GM19035 (cell line): ENCODE results near the gene MTM1.
A peak's percentile ranks its signal among the peaks of the same experiment; 100 is the strongest.

ENCODE experiments used
- ATAC-seq: cut with Tn5 transposase; IDR thresholded peaks from one replicate; pipeline ENCODE4 v1.9.1; 2021; ENCODE audit not compliant: unreplicated experiment

MTM1 gene

GRCh38 chrX:150655788-150656187 is 87.4 kb downstream of the MTM1 start:
- no peak for ATAC-seq

- no peak for ATAC-seq
These were observed 94.7 kb downstream of the MTM1 start for GRCh38 chrX:150663073-150663472.

GRCh38 chrX:150664290-150664689 is 95.9 kb downstream of the MTM1 start:
- no peak for ATAC-seq

GRCh38 chrX:150676221-150676620 is 107.8 kb downstream of the MTM1 start:
- ATAC-seq, result no peak

- ATAC-seq, result no peak
These were observed 112.6 kb downstream of the MTM1 start for GRCh38 chrX:150680974-150681373.

- ATAC-seq, result no peak
These were observed 114.7 kb downstream of the MTM1 start for GRCh38 chrX:150683112-150683511.

- ATAC-seq, result no peak
These were observed 115.2 kb downstream of the MTM1 start for GRCh38 chrX:150683536-150684146.

GRCh38 chrX:150688911-150689451 is 120.6 kb downstream of the MTM1 start:
- no peak for ATAC-seq

GRCh38 chrX:150690126-150690525 is 121.7 kb downstream of the MTM1 start:
- no peak for ATAC-seq

- ATAC-seq, result no peak
These were observed 123.9 kb downstream of the MTM1 start for GRCh38 chrX:150692296-150692695.

GRCh38 chrX:150692831-150693724 is 124.7 kb downstream of the MTM1 start, which contains the start of gene MTMR1:
Gene MTMR1, plus strand, starts transcription at chrX:150693396. Its CDS starts 135 bp downstream, at chrX:150693531.
- peak; percentile 53 for ATAC-seq

GRCh38 chrX:150693725-150694574 is 125.5 kb downstream of the MTM1 start:
- peak; percentile 74 for ATAC-seq

GRCh38 chrX:150694738-150695410 is 126.5 kb downstream of the MTM1 start:
- no peak for ATAC-seq

- ATAC-seq, result no peak
These were observed 127.9 kb downstream of the MTM1 start for GRCh38 chrX:150696331-150696730.

- ATAC-seq, result no peak
These were observed 128.4 kb downstream of the MTM1 start for GRCh38 chrX:150696866-150697265.

- ATAC-seq, result no peak
These were observed 129.2 kb downstream of the MTM1 start for GRCh38 chrX:150697641-150698040.

- ATAC-seq, result no peak
These were observed 130.6 kb downstream of the MTM1 start for GRCh38 chrX:150698981-150699380.

- ATAC-seq, result no peak
These were observed 131.7 kb downstream of the MTM1 start for GRCh38 chrX:150700107-150700506.

GRCh38 chrX:150701377-150701776 is 133.0 kb downstream of the MTM1 start:
- ATAC-seq, result no peak

GRCh38 chrX:150702966-150703694 is 134.7 kb downstream of the MTM1 start:
- no peak for ATAC-seq
